Testis (tissue), 2 donors: Measurements from ENCODE around the gene GLI3.

ENCODE experiments used
- CTCF ChIP-seq, 3 experiments: fragments of 450-650 bp in 2 of 3; fragments of 200-600 bp in 1 of 3; sonication (generic) in 1 of 3; IDR thresholded peaks; one replicate each; pipeline ENCODE4 v1.5.1; 2016 to 2019; ENCODE audit warnings: antibody characterized with exemption in 3 of 3, mild to moderate bottlenecking in 2 of 3, moderate library complexity in 1 of 3
- POLR2A ChIP-seq: fragments of 450-650 bp; IDR thresholded peaks from one replicate; pipeline ENCODE4 v1.6.1; 2017; ENCODE audit warnings: antibody characterized with exemption, mild to moderate bottlenecking, moderate library complexity

DNA sequence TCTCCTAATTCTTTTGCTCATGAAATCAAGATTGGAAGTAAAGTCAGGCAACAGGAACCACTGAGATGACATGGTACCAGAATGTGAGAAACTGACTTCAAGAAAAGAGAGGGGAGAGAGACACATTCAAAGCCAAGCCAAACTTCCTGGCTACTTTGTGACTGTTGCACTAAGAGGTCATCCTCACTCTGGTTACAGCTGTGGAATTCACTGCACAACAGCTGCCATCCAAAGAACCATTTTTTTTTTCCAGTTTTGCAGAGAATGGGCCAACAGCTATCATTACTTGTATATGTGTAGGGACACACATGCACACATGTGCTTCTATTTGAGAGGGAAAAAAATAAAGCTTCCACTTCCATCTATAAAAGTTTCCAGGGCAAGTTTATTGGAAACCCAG, 203.5 kb downstream of the GLI3 start:
- TF ChIP-seq CTCF (IDR thresholded peaks at IDR 0.05) = no peak
- TF ChIP-seq POLR2A = no peak
